ENCODE data around the gene RNU1-1. TPM values are rescaled to one million over a fixed set of nuclear protein-coding genes. Genes with fewer than 3 reads are reported as not detected.
"Not testable (repeated sequence)": the region's sequence is repeated elsewhere in the genome, so short reads cannot be mapped to it uniquely, and the experiment has no call there.

Gene RNU1-1
- total and polyA plus RNA-seq, 7 donors: under 0.01 TPM; not detected in 3

GRCh38 chr1:16506364-16507136 lies 7.5 kb downstream of the RNU1-1 start:
- H3K4me1 ChIP-seq; H3K36me3 ChIP-seq; H3K4me3 ChIP-seq; intact Hi-C loops (cut with DNase I); H3K27me3 ChIP-seq; DNase-seq; H3K9me3 ChIP-seq: not testable (repeated sequence)
- 79 to 88% methylated on average over 15 of the region's 15 CpGs for WGBS, 2 donors
- peak overlapping the region in 1 of 4 donors; percentile 14 for H3K27ac ChIP-seq

DNA sequence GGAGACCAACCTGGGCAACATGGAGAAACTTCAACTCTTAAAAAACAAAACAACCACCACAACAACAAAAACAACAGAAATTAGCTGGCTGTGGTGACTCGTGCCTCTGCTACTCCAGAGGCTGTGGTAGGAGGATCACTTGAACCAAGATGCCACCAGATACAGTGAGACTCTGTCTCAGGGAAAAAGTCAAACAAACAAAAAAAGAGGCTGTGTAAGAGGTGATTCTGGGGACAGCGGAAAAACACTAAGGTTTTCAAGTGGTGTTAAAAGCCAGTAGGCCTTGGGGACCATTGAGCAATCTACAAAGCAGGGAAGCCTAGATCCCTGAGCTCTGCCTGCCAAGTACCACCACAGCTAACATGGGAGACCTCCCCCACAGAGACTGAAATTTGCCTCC lies 8.2 kb downstream of the RNU1-1 start:
- H3K9me3 ChIP-seq; H3K4me3 ChIP-seq; DNase-seq; intact Hi-C loops (cut with DNase I); H3K36me3 ChIP-seq; H3K27ac ChIP-seq; H3K4me1 ChIP-seq; H3K27me3 ChIP-seq: not testable (repeated sequence)
- whole genome bisulfite sequencing, 2 donors: 92 to 95% methylated on average over 2 of the region's 2 CpGs

GRCh38 chr1:16503494-16503893 lies 10.6 kb downstream of the RNU1-1 start:
- DNase-seq: no peak
- no peak overlapping the region for H3K4me3 ChIP-seq
- 74 to 85% methylated on average over 2 of the region's 2 CpGs for WGBS, 2 donors
- H3K27me3 ChIP-seq: no peaks in the 10 kb centered on the region
- intact Hi-C loops (cut with DNase I): no loop called here
- no peaks in the 10 kb centered on the region for H3K36me3 ChIP-seq
- peaks cover 0 to 12% (median 5%) of the 10 kb centered on the region in 4 donors for H3K4me1 ChIP-seq
- no peak overlapping the region for H3K27ac ChIP-seq
- TF ChIP-seq, protein P1, sequence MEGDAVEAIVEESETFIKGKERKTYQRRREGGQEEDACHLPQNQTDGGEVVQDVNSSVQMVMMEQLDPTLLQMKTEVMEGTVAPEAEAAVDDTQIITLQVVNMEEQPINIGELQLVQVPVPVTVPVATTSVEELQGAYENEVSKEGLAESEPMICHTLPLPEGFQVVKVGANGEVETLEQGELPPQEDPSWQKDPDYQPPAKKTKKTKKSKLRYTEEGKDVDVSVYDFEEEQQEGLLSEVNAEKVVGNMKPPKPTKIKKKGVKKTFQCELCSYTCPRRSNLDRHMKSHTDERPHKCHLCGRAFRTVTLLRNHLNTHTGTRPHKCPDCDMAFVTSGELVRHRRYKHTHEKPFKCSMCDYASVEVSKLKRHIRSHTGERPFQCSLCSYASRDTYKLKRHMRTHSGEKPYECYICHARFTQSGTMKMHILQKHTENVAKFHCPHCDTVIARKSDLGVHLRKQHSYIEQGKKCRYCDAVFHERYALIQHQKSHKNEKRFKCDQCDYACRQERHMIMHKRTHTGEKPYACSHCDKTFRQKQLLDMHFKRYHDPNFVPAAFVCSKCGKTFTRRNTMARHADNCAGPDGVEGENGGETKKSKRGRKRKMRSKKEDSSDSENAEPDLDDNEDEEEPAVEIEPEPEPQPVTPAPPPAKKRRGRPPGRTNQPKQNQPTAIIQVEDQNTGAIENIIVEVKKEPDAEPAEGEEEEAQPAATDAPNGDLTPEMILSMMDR (IDR thresholded peaks at IDR 0.05): no peak
- no peak for TF ChIP-seq POLR2AphosphoS5 (IDR thresholded peaks at IDR 0.05)
- no peaks in the 10 kb centered on the region for H3K9me3 ChIP-seq

GRCh38 chr1:16501446-16501845 lies 12.6 kb downstream of the RNU1-1 start:
- 74 to 78% methylated on average over 8 of the region's 8 CpGs for WGBS, 2 donors
- DNase-seq: not testable (repeated sequence)
- peaks cover 0 to 21% (median 16%) of the 10 kb centered on the region in 4 donors for H3K4me1 ChIP-seq

GRCh38 chr1:16500975-16501374 lies 13.1 kb downstream of the RNU1-1 start:
- H3K27me3 ChIP-seq; intact Hi-C loops (cut with DNase I); H3K4me3 ChIP-seq; H3K9me3 ChIP-seq; H3K36me3 ChIP-seq; H3K27ac ChIP-seq: not testable (repeated sequence)
- WGBS, 2 donors: 75 to 86% methylated on average over 5 of the region's 5 CpGs
- peak; percentile 55 for DNase-seq
- H3K4me1 ChIP-seq: peaks cover 0 to 21% (median 16%) of the 10 kb centered on the region in 4 donors

More at GRCh38 chr1:16501446-16501845, 12.6 kb downstream of the RNU1-1 start:
- H3K9me3 ChIP-seq; H3K27ac ChIP-seq; H3K27me3 ChIP-seq; intact Hi-C loops (cut with DNase I); H3K4me3 ChIP-seq; H3K36me3 ChIP-seq: not testable (repeated sequence)

DNA sequence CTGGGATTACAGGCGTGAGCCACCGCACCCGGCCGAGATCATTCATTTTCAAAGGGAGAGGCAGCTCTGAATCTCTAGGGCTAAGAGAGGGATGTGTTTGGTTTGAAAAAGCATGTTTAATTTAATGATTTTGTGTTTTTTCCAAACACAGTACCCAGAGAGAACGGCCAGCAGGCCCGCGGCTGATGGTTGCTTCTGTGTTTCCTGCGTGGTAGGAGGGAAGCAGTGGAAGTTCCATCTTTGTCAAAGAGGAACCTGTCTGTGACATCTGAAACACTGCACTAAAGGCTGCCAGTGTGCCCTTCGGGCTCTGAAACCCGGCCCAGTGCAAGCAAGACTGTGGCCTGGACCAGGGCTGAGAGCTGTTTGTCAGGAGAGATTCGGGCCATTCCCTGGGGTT lies 13.6 kb downstream of the RNU1-1 start:
- Histone ChIP-seq H3K27ac (peak overlapping the region in 1 of 4 donors; percentile 88), H3K4me1 (peaks cover 0 to 21% (median 16%) of the 10 kb centered on the region in 4 donors)

GRCh38 chr1:16498573-16499413 lies 15.3 kb downstream of the RNU1-1 start:
- intact Hi-C loops (cut with DNase I): no loop called here

More for the DNA sequence above, 13.6 kb downstream of the RNU1-1 start:
- H3K36me3 ChIP-seq; H3K9me3 ChIP-seq; intact Hi-C loops (cut with DNase I); H3K27me3 ChIP-seq; H3K4me3 ChIP-seq: not testable (repeated sequence)
- DNase-seq: peak; percentile 54
- whole genome bisulfite sequencing, 2 donors: 77 to 92% methylated on average over 11 of the region's 11 CpGs

GRCh38 chr1:16498047-16498446 lies 16.0 kb downstream of the RNU1-1 start:
- peak overlapping the region; percentile 88 to 89 (median 88) for H3K27ac ChIP-seq
- H3K9me3 ChIP-seq; H3K36me3 ChIP-seq; H3K27me3 ChIP-seq; intact Hi-C loops (cut with DNase I): not testable (repeated sequence)
- peak overlapping the region; percentile 75 to 88 (median 81) for H3K4me3 ChIP-seq
- 40 to 55% methylated on average over 10 of the region's 10 CpGs for WGBS, 2 donors
- peaks cover 0 to 21% (median 16%) of the 10 kb centered on the region in 4 donors for H3K4me1 ChIP-seq
- peak; percentile 49 for DNase-seq

More at GRCh38 chr1:16498573-16499413, 15.3 kb downstream of the RNU1-1 start:
- TF ChIP-seq, protein P1 (IDR thresholded peaks at IDR 0.05): no peak
- TF ChIP-seq POLR2AphosphoS5 (IDR thresholded peaks at IDR 0.05): peak; percentile 25 to 53 (median 52)
- no peak for TF ChIP-seq EP300 (IDR thresholded peaks at IDR 0.05)
- no peak for TF ChIP-seq POLR2A (IDR thresholded peaks at IDR 0.05)
- Histone ChIP-seq H3K36me3 (no peaks in the 10 kb centered on the region), H3K4me3 (peak overlapping the region; percentile 75 to 88 (median 81)), H3K4me1 (peaks cover 0 to 21% (median 16%) of the 10 kb centered on the region in 4 donors), H3K27me3 (no peaks in the 10 kb centered on the region), H3K9me3 (no peaks in the 10 kb centered on the region), H3K27ac (peak overlapping the region; percentile 88 to 89 (median 88))
- 1% methylated on average over 108 of the region's 108 CpGs for WGBS, 2 donors
- peak; percentile 94 for DNase-seq

DNA sequence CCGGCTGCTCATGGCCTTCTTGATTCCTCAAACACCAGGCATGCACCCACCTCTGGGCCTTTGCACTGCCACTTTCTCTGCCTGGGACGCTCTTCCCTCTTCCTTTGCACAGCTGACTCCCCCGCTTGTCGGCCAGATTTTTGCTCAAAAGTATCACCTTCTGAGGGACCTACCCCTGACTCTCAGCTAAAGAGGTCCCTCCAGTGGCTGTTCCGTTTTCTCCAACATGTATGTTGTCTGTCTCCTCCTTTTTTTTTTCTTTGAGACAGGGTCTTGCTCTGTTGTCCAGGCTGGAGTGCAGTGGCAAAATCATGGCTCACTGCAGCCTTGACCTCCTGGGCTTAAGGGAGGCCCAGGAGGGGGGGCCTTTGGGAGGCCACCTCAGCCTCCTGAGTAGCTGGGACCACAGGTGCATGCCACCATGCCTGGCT lies 16.6 kb downstream of the RNU1-1 start:
- intact Hi-C loops (cut with DNase I); H3K9me3 ChIP-seq; H3K36me3 ChIP-seq; H3K27me3 ChIP-seq; H3K4me3 ChIP-seq: not testable (repeated sequence)
- DNase-seq: peak; percentile 32
- 91% methylated on average over 5 of the region's 5 CpGs for WGBS, 2 donors
- Histone ChIP-seq H3K4me1 (peaks cover 0 to 21% (median 16%) of the 10 kb centered on the region in 4 donors), H3K27ac (peak overlapping the region in 2 of 4 donors; percentile 88)

DNA sequence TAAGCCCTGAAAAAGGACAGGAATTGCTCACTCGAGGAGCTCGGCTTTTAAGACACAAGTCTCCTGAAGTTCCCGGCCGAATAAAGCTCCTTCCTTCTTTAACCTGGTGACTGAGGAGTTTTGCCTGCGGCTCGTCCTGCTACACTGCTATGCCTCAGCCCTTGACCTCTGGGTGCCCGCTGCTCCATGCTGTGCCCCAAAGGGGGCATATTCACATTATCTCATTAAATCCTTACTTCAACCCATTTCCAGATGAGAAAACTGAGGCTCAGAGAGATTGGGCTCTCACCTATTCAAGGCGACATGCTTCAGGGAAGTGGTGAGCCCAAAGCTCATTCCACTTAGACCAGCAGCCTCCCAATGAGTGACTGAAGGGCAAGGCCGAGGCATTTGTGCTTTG lies 20.4 kb downstream of the RNU1-1 start:
- peaks cover 0 to 17% (median 0%) of the 10 kb centered on the region in 4 donors for H3K36me3 ChIP-seq
- H3K27ac ChIP-seq; H3K27me3 ChIP-seq; H3K4me3 ChIP-seq; intact Hi-C loops (cut with DNase I); DNase-seq; H3K9me3 ChIP-seq: not testable (repeated sequence)
- WGBS, 2 donors: 87 to 96% methylated on average over 9 of the region's 9 CpGs
- H3K4me1 ChIP-seq: peaks cover 0 to 14% (median 11%) of the 10 kb centered on the region in 4 donors
